T-cell (primary cell): ENCODE results near the gene ARL8B. TPM values are rescaled to one million over a fixed set of nuclear protein-coding genes. Genes with fewer than 3 reads are reported as not detected.

Experiments used
- ATAC-seq, 4 experiments: fragments of 200-7000 bp in 3 of 4; fragments of 150-1000 bp in 1 of 4; cut with Tn5 transposase; replicated peaks in 1 of 4; 1 replicate in 3 of 4; 2 replicates in 1 of 4; pipeline ENCODE4 v1.10.0; 2021; ENCODE audit warnings: moderate library complexity in 3 of 4, mild to moderate bottlenecking in 2 of 4, moderate number of reproducible peaks in 1 of 4
- CTCF ChIA-PET, 2 donors: fragments of 300-600 bp; sonication (Branson Sonifier 250); formaldehyde crosslinking; loops; one replicate each; lab custom pipeline; 2022; ENCODE audit warnings: antibody characterized with exemption in 2 of 2; lab: Charles Lee
- POLR2A ChIA-PET, 2 donors: fragments of 300-600 bp; sonication (Branson Sonifier 250); formaldehyde crosslinking; loops; one replicate each; lab custom pipeline; 2022; ENCODE audit warnings: antibody characterized with exemption in 2 of 2; lab: Charles Lee
- DNase-seq, 35 experiments: peaks; one replicate each; pipeline versions ENCODE4 v3.0.0 to v3.0.0-alpha.2; 2013 to 2023
- H3K27ac ChIP-seq: one replicate; pipeline ENCODE4 v1.5.1; 2013; ENCODE audit warnings: low read length
- H3K27me3 ChIP-seq, 2 experiments: replicated peaks in 1 of 2; 1 replicate in 1 of 2; 2 replicates in 1 of 2; pipeline versions ENCODE4 v1.6.1 to v1.7.0; 2013; ENCODE audit warnings: low read length in 1 of 2, mixed read lengths in 1 of 2; ENCODE audit not compliant: control insufficient read depth in 2 of 2, insufficient read depth in 2 of 2; ENCODE audit errors: extremely low read depth in 1 of 2
- H3K36me3 ChIP-seq, 2 donors: 1 replicate in 1 of 2; 2 replicates in 1 of 2; pipeline versions ENCODE4 v1.6.1 to v1.7.0; 2013; ENCODE audit warnings: low read length in 1 of 2; ENCODE audit not compliant: control insufficient read depth in 2 of 2, insufficient read depth in 1 of 2; ENCODE audit errors: extremely low read depth in 1 of 2
- H3K4me1 ChIP-seq, 2 experiments: 1 replicate in 1 of 2; 2 replicates in 1 of 2; pipeline versions ENCODE4 v1.6.1 to v1.7.0; 2013; ENCODE audit warnings: low read length in 2 of 2, mixed read lengths in 1 of 2; ENCODE audit not compliant: insufficient read depth in 2 of 2, control insufficient read depth in 1 of 2; ENCODE audit errors: extremely low read depth in 1 of 2
- H3K4me3 ChIP-seq, 2 donors: 1 replicate in 1 of 2; 2 replicates in 1 of 2; pipeline versions ENCODE4 v1.5.1 to v1.7.0; 2013; ENCODE audit warnings: mild to moderate bottlenecking in 2 of 2, low read length in 1 of 2, moderate library complexity in 1 of 2; ENCODE audit not compliant: control insufficient read depth in 1 of 2; ENCODE audit errors: extremely low read depth in 1 of 2
- H3K9me3 ChIP-seq: 2 replicates; pipeline ENCODE4 v1.7.0; 2013
- H3K27ac Mint-ChIP-seq, 2 donors: one replicate each; pipeline ENCODE4 v1.8.0; 2020 to 2021; ENCODE audit warnings: mild to moderate bottlenecking in 2 of 2, mixed read lengths in 2 of 2
- H3K27me3 Mint-ChIP-seq, 2 donors: one replicate each; pipeline ENCODE4 v1.8.0; 2021 to 2022; ENCODE audit warnings: mixed read lengths in 2 of 2
- H3K36me3 Mint-ChIP-seq: one replicate; pipeline ENCODE4 v1.8.0; 2021; ENCODE audit warnings: mixed read lengths
- H3K4me1 Mint-ChIP-seq, 3 donors: one replicate each; pipeline ENCODE4 v1.8.0; 2020 to 2022; ENCODE audit warnings: mixed read lengths in 3 of 3, mild to moderate bottlenecking in 1 of 3
- H3K4me3 Mint-ChIP-seq, 3 donors: one replicate each; pipeline ENCODE4 v1.8.0; 2020 to 2022; ENCODE audit warnings: mild to moderate bottlenecking in 3 of 3, mixed read lengths in 3 of 3, moderate library complexity in 3 of 3
- H3K9me3 Mint-ChIP-seq, 3 donors: one replicate each; pipeline ENCODE4 v1.8.0; 2020 to 2022; ENCODE audit warnings: mixed read lengths in 3 of 3
- WGBS: methylation state at CpG from one replicate; pipeline ENCODE4 v1.1.5; 2013; ENCODE audit warnings: missing lambda C conversion rate; ENCODE audit not compliant: insufficient coverage; 5-methylcytosine and 5-hydroxymethylcytosine counted together
- total RNA-seq, 35 experiments: library from RNA in 6 of 35; stranded (reverse) in 6 of 35; fragments of 120-200 nt in 1 of 35; gene quantifications; one replicate each; pipeline versions ENCODE4 v1.2.1 to v1.2.4 and lab custom pipeline; 2013 to 2026

ARL8B gene
- total RNA-seq, 5 donors from 2014 or later (not counting 1 experiment from before 2014, with no cell fraction given): 40.6 to 52.6 (median 48.3) TPM

DNA sequence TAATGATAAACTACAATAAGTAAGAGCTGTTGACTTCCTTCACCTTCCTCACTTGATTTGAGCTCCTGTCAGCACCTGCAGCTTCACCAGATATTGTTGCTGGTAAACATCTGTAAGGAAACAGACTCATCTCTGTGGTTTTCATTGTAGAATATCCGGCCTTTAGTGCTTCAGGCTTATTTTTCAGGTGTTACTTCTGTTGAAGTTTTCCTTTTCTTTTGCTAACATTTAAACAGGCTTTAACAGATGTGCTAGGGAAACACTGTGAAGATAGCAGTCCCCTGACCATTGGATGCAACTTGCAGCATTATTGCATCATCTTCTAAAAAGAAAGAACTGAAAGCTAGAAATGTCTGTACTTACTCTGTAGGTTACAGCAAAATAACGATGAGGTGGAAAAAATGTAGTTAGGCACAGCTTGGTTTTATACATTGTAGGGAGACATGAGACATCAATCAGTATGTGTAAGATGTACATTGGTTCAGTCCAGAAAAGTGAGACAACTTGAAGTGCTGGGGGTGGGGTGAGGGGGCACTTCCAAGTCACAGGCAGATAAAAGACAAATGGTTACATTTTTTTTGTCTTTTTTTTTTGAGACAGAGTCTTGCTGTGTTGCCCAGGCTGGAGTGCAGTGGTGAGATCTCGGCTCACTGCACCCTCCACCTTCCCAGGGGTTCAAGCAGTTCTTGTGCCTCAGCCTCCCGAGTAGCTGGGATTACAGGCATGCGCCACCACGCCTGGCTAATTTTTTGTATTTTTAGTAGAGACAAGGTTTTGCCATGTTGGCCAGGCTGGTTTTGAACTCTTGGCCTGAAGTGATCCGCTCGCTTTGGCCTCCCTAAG lies 75.6 kb downstream of the ARL8B start:
- H3K4me3 ChIP-seq: peak overlapping the region; percentile 5 to 22
- peak overlapping the region; percentile 80 for H3K27ac ChIP-seq

DNA sequence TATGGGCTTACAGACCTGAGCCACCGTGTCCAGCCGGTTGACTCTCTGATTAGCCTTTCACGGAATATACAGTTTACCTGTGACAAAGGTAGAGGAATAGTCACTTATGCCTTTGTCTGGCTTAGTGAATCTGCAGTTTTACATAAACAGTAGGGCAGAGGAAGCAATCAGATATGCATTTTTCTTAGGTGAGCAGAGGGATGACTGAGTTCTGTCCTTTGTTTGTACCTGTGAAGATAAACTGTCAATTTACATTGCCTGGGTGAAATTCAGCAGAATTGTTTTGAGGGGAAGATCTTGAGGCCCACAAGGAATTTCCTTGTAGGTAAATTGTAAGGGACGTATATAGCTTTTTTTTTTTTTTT lies 76.2 kb downstream of the ARL8B start:
- no peaks in the 10 kb centered on the region for H3K27me3 Mint-ChIP-seq
- 96% methylated on average over 3 of the region's 4 CpGs for WGBS
- peaks cover 62% of the 10 kb centered on the region for H3K36me3 Mint-ChIP-seq
- peaks cover 0 to 7% (median 0%) of the 10 kb centered on the region in 3 donors for H3K9me3 Mint-ChIP-seq
- ChIA-PET POLR2A (interaction anchor here (0.6 to 1.0 kb wide), 4 partner anchors 11 to 221 kb away, joined by 3 to 4 read pairs (median 3); no protein-coding TSS in a partner anchor), CTCF (interaction anchor here (0.6 to 3.1 kb wide), 2 partner anchors 10 to 29 kb away, joined by 6 to 23 read pairs; partner anchors contain the start of gene EDEM1 (in 1 of the 2))
- Histone ChIP-seq H3K4me1 (peaks cover 55 to 59% of the 10 kb centered on the region in 2 experiments), H3K27ac (peak overlapping the region; percentile 80), H3K9me3 (no peaks in the 10 kb centered on the region), H3K4me3 (no peak overlapping the region), H3K36me3 (peaks cover 0 to 40% of the 10 kb centered on the region in 2 donors), H3K27me3 (no peaks in the 10 kb centered on the region)
- peaks cover 74 to 81% (median 76%) of the 10 kb centered on the region in 3 donors for H3K4me1 Mint-ChIP-seq
- H3K4me3 Mint-ChIP-seq: peak overlapping the region; percentile 54 to 73 (median 55)
- ATAC-seq (no peak), DNase-seq (no peak)
- peak overlapping the region; percentile 95 to 98 for H3K27ac Mint-ChIP-seq

More for the DNA sequence above, 75.6 kb downstream of the ARL8B start:
- peaks cover 80 to 87% (median 82%) of the 10 kb centered on the region in 3 donors for H3K4me1 Mint-ChIP-seq
- 64% methylated on average over 3 of the region's 8 CpGs for WGBS
- ChIA-PET POLR2A (interaction anchor here (0.6 to 1.8 kb wide), 6 partner anchors 9 to 221 kb away, joined by 3 to 26 read pairs (median 4); partner anchors contain the start of gene EDEM1 (in 1 of the 2)), CTCF (interaction anchor here (0.6 to 3.1 kb wide), 9 partner anchors 10 to 358 kb away, joined by 3 to 23 read pairs (median 4); partner anchors contain the start of gene EDEM1 (in 1 of the 2))
- H3K9me3 Mint-ChIP-seq: peaks cover 0 to 7% (median 0%) of the 10 kb centered on the region in 3 donors
- H3K27me3 Mint-ChIP-seq: no peaks in the 10 kb centered on the region
- Histone ChIP-seq H3K4me1 (peaks cover 60 to 63% of the 10 kb centered on the region in 2 experiments), H3K9me3 (no peaks in the 10 kb centered on the region), H3K27me3 (no peaks in the 10 kb centered on the region), H3K36me3 (peaks cover 0 to 37% of the 10 kb centered on the region in 2 donors)
- DNase-seq: peak in 27 of 35 experiments; percentile 10 to 74 (median 35)
- peak overlapping the region; percentile 68 to 76 (median 73) for H3K4me3 Mint-ChIP-seq
- H3K27ac Mint-ChIP-seq: peak overlapping the region; percentile 95 to 98
- H3K36me3 Mint-ChIP-seq: peaks cover 60% of the 10 kb centered on the region
- ATAC-seq: peak; percentile 85 to 86 (median 86)

DNA sequence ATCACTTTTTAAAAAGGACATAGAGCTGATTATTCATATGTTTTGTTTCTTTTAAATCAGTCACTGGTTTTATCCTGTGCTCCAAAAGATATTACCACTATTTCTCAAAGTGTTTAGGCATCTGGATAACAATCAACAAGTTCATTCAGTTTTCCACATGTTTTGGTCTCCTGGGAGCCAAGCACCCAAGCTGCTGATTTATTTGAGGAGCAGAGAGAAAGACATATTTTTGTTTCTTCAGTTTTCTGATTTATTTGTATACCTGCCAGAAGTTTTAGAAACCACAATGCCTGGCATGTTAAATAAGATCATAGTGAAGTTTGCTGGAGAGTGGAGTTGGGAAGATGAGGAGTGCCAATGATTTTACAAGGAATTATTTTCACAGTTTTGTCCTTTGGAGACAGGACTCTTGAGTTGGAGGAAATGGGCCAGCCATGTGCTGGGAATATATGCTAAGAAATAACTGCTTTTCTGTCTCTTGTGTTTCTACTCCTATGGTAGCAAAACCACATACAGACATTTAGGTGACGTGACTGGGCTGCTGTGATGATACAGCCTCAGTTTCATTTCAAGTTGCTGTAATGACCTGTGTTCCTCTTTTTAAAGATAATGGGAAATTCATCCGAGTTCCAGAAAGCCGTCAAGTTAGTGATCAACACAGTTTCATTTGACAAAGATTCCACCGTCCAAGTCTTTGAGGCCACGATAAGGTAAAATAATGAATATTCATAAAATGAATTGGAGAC lies 77.1 kb downstream of the ARL8B start:
- Mint-ChIP-seq H3K27ac (peak overlapping the region; percentile 95 to 98), H3K4me1 (peaks cover 67 to 74% (median 70%) of the 10 kb centered on the region in 3 donors), H3K27me3 (no peaks in the 10 kb centered on the region), H3K36me3 (peaks cover 60% of the 10 kb centered on the region), H3K4me3 (peak overlapping the region; percentile 22 to 34 (median 28)), H3K9me3 (peaks cover 0 to 7% (median 0%) of the 10 kb centered on the region in 3 donors)
- Histone ChIP-seq H3K27ac (peak overlapping the region; percentile 80), H3K9me3 (no peaks in the 10 kb centered on the region), H3K27me3 (no peaks in the 10 kb centered on the region), H3K4me3 (no peak overlapping the region), H3K4me1 (peaks cover 51% of the 10 kb centered on the region in 2 experiments), H3K36me3 (peaks cover 4 to 46% of the 10 kb centered on the region in 2 donors)
- CTCF ChIA-PET: interaction anchor here in 1 of 2 donors (3.1 kb wide), 1 partner anchor 11 kb away, joined by 23 read pairs; the partner anchor contains the start of gene EDEM1
- POLR2A ChIA-PET: interaction anchor here (0.6 to 1.0 kb wide), 2 partner anchors 18 to 75 kb away, joined by 3 read pairs; no protein-coding TSS in a partner anchor
- ATAC-seq (no peak), DNase-seq (peak in 1 of 35 experiments; percentile 14)
- WGBS: 67% methylated on average over 1 of the region's 5 CpGs

DNA sequence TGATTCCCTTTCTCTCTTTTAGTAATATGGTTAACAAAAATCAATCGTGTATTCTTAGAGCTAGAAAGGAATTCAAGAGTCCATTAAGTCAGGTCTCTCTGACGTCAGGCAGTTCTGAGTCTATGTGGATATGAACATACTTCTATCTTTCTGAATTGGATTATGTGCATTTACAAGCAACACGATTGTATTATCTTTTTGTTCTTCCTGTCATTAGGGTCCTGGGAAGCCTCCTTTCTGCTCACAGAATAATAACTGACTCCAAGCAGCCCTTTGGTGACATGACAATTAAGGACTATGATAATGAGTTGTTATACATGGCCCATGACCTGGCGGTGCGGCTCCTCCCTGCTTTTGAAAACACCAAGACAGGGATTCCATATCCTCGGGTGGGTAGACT lies 79.4 kb downstream of the ARL8B start:
- Mint-ChIP-seq H3K27ac (peak overlapping the region; percentile 69 to 73), H3K9me3 (peaks cover 0 to 7% (median 0%) of the 10 kb centered on the region in 3 donors), H3K4me1 (peaks cover 49 to 60% (median 51%) of the 10 kb centered on the region in 3 donors), H3K4me3 (no peak overlapping the region), H3K27me3 (no peaks in the 10 kb centered on the region), H3K36me3 (peaks cover 70% of the 10 kb centered on the region)
- Histone ChIP-seq H3K4me3 (no peak overlapping the region), H3K9me3 (no peaks in the 10 kb centered on the region), H3K4me1 (peaks cover 28 to 36% of the 10 kb centered on the region in 2 experiments), H3K27me3 (no peaks in the 10 kb centered on the region), H3K27ac (peak overlapping the region; percentile 80), H3K36me3 (peaks cover 14 to 67% of the 10 kb centered on the region in 2 donors)
- DNase-seq (no peak), ATAC-seq (no peak)
- CTCF ChIA-PET: no interaction called here
- POLR2A ChIA-PET: no interaction called here
- WGBS: 100% methylated on average over 2 of the region's 6 CpGs

DNA sequence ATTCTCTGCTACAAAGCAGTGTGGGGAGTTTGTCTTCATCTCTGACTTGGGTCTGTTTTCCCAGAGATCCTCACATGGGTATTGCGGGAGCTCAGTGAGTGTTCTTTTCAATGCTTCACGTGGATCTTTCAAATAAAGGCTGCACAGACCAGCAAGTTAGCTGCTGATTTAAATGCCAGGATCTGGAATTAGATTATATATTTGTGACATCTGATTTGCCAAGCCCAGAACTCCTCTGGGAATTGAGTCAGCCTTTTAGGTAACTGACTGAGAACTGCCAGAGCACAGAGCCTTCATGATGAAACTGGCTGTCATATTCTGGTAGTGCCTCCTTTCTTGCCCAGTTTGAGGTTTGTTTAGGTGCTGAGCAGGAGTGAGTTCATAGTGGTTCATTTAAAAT lies 80.1 kb downstream of the ARL8B start:
- ATAC-seq (no peak), DNase-seq (no peak)
- peaks cover 70% of the 10 kb centered on the region for H3K36me3 Mint-ChIP-seq
- H3K4me1 ChIP-seq: peaks cover 21 to 29% of the 10 kb centered on the region in 2 experiments
- no peaks in the 10 kb centered on the region for H3K27me3 Mint-ChIP-seq
- H3K4me3 Mint-ChIP-seq: no peak overlapping the region
- peaks cover 15 to 74% of the 10 kb centered on the region in 2 donors for H3K36me3 ChIP-seq
- CTCF ChIA-PET: no interaction called here
- WGBS: 100% methylated on average over 2 of the region's 2 CpGs
- H3K4me3 ChIP-seq: no peak overlapping the region
- no peaks in the 10 kb centered on the region for H3K9me3 ChIP-seq
- no peak overlapping the region for H3K27ac ChIP-seq
- peaks cover 44 to 54% (median 44%) of the 10 kb centered on the region in 3 donors for H3K4me1 Mint-ChIP-seq
- H3K27me3 ChIP-seq: no peaks in the 10 kb centered on the region
- peak overlapping the region; percentile 34 to 69 for H3K27ac Mint-ChIP-seq
- H3K9me3 Mint-ChIP-seq: peaks cover 0 to 4% (median 0%) of the 10 kb centered on the region in 3 donors
- POLR2A ChIA-PET: no interaction called here
